T-helper 17 cell (primary cell): ENCODE data around the gene PDZRN3. TPM values are rescaled to one million over a fixed set of nuclear protein-coding genes. Genes with fewer than 3 reads are reported as not detected.
"Not testable (repeated sequence)": the region's sequence is repeated elsewhere in the genome, so short reads cannot be mapped to it uniquely, and the experiment has no call there.

Source experiments
- ATAC-seq: fragments of 150-1000 bp; cut with Tn5 transposase; 2 replicates; pipeline ENCODE4 v1.10.0; 2021; ENCODE audit warnings: mild to moderate bottlenecking, moderate library complexity
- DNase-seq, 3 donors: peaks; one replicate each; pipeline versions ENCODE4 v3.0.0 to v3.0.0-alpha.2; 2020 to 2021
- H3K9me3 ChIP-seq: one replicate; pipeline ENCODE4 v1.7.0; 2013; ENCODE audit warnings: low read length, mild to moderate bottlenecking; ENCODE audit not compliant: control insufficient read depth, poor library complexity, severe bottlenecking
- H3K27ac Mint-ChIP-seq: one replicate; pipeline ENCODE4 v1.8.0; 2022; ENCODE audit warnings: mild to moderate bottlenecking, moderate library complexity, mixed read lengths
- H3K27me3 Mint-ChIP-seq: one replicate; pipeline ENCODE4 v1.8.0; 2022; ENCODE audit warnings: mixed read lengths
- H3K36me3 Mint-ChIP-seq: one replicate; pipeline ENCODE4 v1.8.0; 2022; ENCODE audit warnings: low read depth, mixed read lengths
- H3K4me1 Mint-ChIP-seq: one replicate; pipeline ENCODE4 v1.8.0; 2022; ENCODE audit warnings: mild to moderate bottlenecking, mixed read lengths
- H3K4me3 Mint-ChIP-seq: one replicate; pipeline ENCODE4 v1.8.0; 2022; ENCODE audit warnings: mild to moderate bottlenecking, moderate library complexity, mixed read lengths
- total RNA-seq, 4 donors: library from RNA in 2 of 4; stranded (reverse) in 2 of 4; gene quantifications; one replicate each; pipeline ENCODE4 v1.2.3 and lab custom pipeline; 2022 to 2026

Gene PDZRN3
- total RNA-seq, 2 donors from 2014 or later = not detected

DNA sequence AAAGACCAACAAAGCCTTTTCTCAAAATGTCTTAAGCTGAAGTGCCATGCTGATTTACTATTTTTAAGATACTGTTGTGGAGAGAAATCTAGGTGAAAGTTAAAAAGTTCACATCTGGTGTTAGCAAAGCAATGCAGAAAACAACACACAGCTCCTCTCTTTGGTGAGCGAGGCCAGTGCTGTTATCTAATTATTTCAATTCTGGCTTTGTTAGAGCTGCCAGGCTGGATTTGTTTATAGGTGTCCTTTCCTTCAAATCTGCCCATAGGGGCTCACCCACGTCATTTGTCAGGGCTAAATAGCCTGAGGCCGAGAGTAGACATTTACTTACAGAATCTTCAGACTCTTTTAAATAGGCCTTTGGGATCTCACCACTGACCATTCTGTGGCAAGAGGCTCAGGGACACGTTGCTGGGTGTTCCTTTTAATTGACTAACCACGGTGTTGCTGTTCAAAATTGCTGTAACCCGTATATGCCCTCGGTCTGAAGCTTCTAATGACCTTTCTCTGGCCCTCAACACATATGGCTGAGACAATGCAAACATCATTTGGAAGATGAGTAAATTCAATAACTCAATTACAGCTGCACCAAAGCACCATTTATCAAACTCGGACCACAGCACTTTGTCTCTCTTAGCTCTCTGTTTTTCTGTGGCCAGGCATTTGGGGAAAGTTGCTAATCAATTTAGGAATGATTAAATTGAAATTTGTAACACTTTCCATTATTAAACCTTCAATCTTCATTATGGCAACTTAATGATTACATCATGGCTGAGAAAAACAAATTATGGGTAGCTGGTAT, 152.6 kb downstream of the PDZRN3 start:
- ATAC-seq (no peak), DNase-seq (no peak)
- Mint-ChIP-seq H3K27me3 (peaks cover 5% of the 10 kb centered on the region), H3K27ac (no peak overlapping the region), H3K4me3 (no peak overlapping the region), H3K4me1 (no peaks in the 10 kb centered on the region), H3K36me3 (no peaks in the 10 kb centered on the region)
- no peaks in the 10 kb centered on the region for H3K9me3 ChIP-seq

DNA sequence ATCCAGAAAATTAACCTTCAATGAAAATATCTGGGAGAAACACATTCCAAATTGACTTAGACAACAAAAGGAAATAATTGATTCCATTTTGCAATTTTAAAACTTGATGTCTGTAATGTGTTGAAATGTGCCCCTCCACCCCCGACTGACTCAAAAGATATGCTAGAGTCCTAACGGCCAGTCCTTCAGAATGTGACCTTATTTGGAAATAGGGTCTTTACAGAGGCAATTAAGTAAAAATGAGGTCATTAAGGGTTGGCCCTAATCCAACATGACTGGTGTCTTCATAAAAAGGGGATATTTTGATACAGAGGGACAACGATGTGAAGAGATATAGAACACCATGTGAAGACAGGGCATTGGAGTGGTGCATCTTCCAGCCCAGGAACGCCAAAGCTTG, 153.9 kb downstream of the PDZRN3 start:
- H3K27ac Mint-ChIP-seq = no peak overlapping the region
- H3K27me3 Mint-ChIP-seq = peaks cover 5% of the 10 kb centered on the region
- no peaks in the 10 kb centered on the region for H3K9me3 ChIP-seq
- DNase-seq (no peak), ATAC-seq (no peak)
- H3K4me1 Mint-ChIP-seq = no peaks in the 10 kb centered on the region
- H3K36me3 Mint-ChIP-seq = no peaks in the 10 kb centered on the region
- no peak overlapping the region for H3K4me3 Mint-ChIP-seq

DNA sequence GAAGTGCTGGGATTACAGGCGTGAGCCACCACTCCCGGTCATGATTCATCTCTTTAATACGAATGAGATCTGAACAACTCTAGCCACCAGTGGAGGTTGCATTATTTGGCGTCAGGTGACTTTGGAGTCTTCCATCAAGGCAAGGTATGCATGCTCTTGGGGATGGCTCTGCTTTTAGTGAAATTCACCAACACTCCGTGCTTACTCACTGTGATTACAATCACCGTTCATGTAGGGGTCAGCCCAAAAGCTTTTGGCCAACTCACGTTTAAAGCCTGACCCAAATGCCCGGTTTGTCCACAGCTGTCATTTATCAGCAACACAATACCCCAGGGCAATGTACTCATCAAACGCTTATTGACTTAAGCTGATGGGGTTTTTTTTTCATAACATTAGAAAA, 155.4 kb downstream of the PDZRN3 start:
- no peaks in the 10 kb centered on the region for H3K36me3 Mint-ChIP-seq
- DNase-seq (no peak), ATAC-seq (no peak)
- no peak overlapping the region for H3K4me3 Mint-ChIP-seq
- no peaks in the 10 kb centered on the region for H3K9me3 ChIP-seq
- peaks cover 14% of the 10 kb centered on the region for H3K27me3 Mint-ChIP-seq
- no peak overlapping the region for H3K27ac Mint-ChIP-seq
- H3K4me1 Mint-ChIP-seq = no peaks in the 10 kb centered on the region

DNA sequence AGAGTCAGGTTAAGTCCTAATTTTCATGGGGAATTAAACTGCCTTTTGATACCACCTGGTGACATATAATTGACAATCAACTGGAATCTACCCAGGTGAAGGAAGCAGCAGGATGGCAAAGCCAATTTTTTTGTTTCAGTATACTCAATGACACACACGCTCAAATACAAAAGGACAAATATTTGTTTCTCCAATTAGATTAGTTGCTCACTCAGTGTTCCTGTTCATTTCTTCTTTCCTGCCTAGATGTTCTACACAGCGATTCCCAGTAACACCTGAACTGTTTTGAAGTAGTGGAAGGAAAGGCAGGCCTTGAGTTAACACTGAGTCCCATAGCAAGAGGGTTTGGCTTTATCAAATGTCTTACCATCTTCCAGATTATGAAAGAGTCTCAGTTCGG, 157.5 kb downstream of the PDZRN3 start:
- H3K4me3 Mint-ChIP-seq = no peak overlapping the region
- H3K27me3 Mint-ChIP-seq = peaks cover 22% of the 10 kb centered on the region
- no peak overlapping the region for H3K27ac Mint-ChIP-seq
- no peaks in the 10 kb centered on the region for H3K9me3 ChIP-seq
- no peaks in the 10 kb centered on the region for H3K36me3 Mint-ChIP-seq
- ATAC-seq (no peak), DNase-seq (no peak)
- no peaks in the 10 kb centered on the region for H3K4me1 Mint-ChIP-seq

DNA sequence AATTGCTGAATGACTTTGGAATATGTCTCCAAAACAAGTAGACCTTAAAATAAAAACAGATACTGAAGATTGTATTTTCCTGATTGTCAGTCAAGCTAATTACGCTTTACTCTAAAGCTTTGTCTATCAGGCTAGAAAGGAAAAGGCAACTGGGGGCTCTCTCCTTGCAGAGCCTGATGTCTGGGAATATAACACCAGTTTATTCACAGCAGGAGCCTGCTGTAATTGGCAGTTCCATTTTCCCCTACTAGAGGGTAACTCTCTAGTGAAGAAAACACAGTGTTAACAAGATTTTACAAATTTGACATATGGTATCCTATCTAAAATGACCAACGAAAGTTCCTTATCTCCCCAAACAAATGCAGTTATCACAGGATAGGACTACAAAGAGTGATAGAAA, 158.8 kb downstream of the PDZRN3 start:
- no peak for DNase-seq
- peaks cover 21% of the 10 kb centered on the region for H3K27me3 Mint-ChIP-seq
- H3K27ac Mint-ChIP-seq = no peak overlapping the region
- no peaks in the 10 kb centered on the region for H3K9me3 ChIP-seq
- no peak for ATAC-seq
- no peaks in the 10 kb centered on the region for H3K4me1 Mint-ChIP-seq
- H3K4me3 Mint-ChIP-seq = no peak overlapping the region
- no peaks in the 10 kb centered on the region for H3K36me3 Mint-ChIP-seq

DNA sequence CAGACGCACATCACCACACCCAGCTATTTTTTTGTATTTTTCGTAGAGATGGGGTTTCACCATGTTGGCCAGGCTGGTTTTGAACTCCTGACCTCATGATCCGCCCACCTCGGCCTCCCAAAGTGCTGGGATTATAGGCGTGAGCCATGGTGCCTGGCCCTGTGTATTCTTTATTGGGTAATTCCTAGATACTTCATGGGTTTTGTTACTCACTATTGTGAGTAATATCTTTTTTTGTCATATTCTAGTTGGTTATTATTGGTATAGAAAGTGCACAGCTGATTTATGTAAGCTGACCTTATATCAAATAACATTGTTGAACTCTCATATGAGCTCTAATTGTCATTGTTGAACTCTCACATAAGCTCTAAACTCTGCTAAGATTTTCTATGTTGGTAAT, 160.6 kb downstream of the PDZRN3 start:
- H3K36me3 Mint-ChIP-seq, ATAC-seq, H3K4me1 Mint-ChIP-seq, H3K4me3 Mint-ChIP-seq, H3K9me3 ChIP-seq, DNase-seq, H3K27ac Mint-ChIP-seq: not testable (repeated sequence)
- peaks cover 21% of the 10 kb centered on the region for H3K27me3 Mint-ChIP-seq

DNA sequence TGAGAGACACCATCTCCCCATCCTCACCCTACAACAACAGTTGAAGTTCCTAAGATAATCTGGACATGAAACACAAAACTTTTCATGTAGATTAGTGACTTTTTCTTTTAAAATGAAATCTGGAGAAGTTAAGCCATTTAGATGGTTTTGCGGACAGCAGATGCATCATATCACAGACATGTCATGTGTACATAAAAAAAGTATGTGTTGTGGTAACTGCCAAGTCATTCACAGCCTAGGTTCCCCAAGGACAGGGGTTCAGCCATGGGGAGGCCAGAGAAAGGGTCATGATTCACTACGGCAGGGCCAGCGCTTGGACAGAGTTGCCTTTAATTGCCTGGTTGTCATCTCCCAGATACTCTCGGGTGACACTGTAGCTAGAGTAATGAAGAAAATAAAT, 163.2 kb downstream of the PDZRN3 start:
- ATAC-seq = no peak
- no peaks in the 10 kb centered on the region for H3K4me1 Mint-ChIP-seq
- H3K4me3 Mint-ChIP-seq = no peak overlapping the region
- H3K27ac Mint-ChIP-seq = no peak overlapping the region
- no peaks in the 10 kb centered on the region for H3K9me3 ChIP-seq
- peaks cover 21% of the 10 kb centered on the region for H3K27me3 Mint-ChIP-seq
- H3K36me3 Mint-ChIP-seq = no peaks in the 10 kb centered on the region
- DNase-seq = no peak

DNA sequence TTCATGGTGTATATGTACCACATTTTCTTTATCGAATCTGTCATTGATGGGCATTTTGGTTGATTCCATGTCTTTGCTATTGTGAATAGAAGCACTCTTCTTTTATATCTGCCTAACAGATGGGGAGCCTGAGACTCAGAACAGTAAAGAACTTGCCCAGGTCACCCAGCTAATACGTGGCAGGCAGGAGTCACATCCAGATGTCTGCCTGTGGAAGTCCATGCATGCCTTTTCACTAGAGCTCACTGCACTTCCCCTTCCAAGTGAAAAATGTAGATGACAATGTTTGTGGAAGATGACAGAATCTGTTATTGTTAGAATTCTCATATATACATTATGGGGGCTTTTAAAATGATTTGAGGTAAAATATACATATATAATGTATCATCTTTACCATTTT, 165.0 kb downstream of the PDZRN3 start:
- Mint-ChIP-seq H3K27ac (no peak overlapping the region), H3K4me3 (no peak overlapping the region), H3K36me3 (no peaks in the 10 kb centered on the region), H3K27me3 (peaks cover 13% of the 10 kb centered on the region), H3K4me1 (no peaks in the 10 kb centered on the region)
- DNase-seq (no peak), ATAC-seq (no peak)
- no peaks in the 10 kb centered on the region for H3K9me3 ChIP-seq

DNA sequence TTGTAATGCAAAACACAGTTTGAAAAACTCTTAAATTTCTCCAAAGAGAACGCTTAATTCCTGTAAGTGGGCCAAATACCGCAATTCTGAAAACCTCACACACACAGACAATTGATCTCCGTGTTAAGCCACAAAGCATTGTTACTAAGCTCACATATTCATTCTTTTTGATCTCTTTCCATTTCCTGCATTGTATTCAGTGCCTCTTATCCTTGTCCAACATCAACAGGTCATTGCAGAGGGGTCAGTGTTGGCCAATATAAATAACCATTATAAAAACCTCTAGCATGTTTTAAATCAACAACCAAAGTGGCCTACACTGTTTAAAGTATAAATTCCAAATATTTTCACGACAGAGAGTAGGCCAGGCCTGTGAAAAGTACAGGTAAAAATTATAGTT, 171.1 kb downstream of the PDZRN3 start:
- DNase-seq = no peak
- no peak for ATAC-seq
- no peak overlapping the region for H3K4me3 Mint-ChIP-seq
- H3K27ac Mint-ChIP-seq = no peak overlapping the region
- no peaks in the 10 kb centered on the region for H3K9me3 ChIP-seq
- no peaks in the 10 kb centered on the region for H3K4me1 Mint-ChIP-seq
- no peaks in the 10 kb centered on the region for H3K36me3 Mint-ChIP-seq
- peaks cover 6% of the 10 kb centered on the region for H3K27me3 Mint-ChIP-seq

DNA sequence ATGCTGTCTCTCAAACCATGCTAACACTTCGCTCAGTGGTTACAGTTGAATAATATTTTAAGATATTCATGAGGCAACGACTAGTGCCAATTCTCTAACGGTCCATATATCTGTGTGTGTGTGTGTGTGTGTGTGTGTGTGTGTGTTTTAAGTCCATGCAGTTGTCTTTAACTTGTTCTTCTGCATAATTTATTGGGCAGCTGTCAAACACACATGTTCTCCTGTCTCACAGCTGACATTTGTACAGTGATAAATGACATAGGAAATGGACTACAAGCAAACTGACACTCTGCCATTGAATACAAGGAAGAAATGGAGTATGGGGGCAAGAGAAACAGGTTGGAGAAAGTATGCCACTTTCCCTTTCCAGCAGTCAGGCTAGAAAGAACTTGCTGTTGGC, 172.0 kb downstream of the PDZRN3 start:
- Mint-ChIP-seq H3K4me1 (no peaks in the 10 kb centered on the region), H3K27ac (no peak overlapping the region), H3K4me3 (no peak overlapping the region), H3K27me3 (peaks cover 6% of the 10 kb centered on the region), H3K36me3 (no peaks in the 10 kb centered on the region)
- no peak for DNase-seq
- ATAC-seq = no peak
- no peaks in the 10 kb centered on the region for H3K9me3 ChIP-seq

DNA sequence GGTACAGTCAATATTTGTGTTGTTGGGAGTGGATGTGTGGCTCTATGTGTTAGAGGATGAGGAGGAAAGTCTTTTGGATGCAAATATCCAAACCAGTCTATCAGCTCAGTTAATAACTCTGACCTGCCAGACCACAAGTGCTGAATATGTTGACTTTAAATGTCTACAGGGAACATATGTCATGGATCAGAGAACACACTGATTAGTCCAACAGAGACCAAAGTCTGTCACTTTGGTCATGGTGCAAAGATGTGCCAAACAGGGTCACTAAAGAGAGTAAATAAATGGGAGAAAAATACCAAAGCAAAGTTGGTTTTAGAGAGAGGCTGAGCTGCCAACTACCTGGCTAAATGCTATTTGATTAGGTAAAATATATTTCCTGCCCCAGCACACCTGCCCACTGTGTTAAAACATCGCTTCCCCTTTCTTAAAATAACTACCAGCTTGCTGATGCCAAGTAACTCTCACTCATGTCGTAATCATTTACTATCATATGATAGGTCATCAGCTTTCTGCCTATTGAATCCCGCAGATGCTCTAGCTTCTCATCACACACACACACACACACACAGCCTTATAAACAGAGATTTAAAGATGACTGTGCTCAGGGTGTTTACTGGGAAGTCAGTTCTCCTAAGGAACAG, 173.3 kb downstream of the PDZRN3 start:
- no peaks in the 10 kb centered on the region for H3K4me1 Mint-ChIP-seq
- H3K36me3 Mint-ChIP-seq = no peaks in the 10 kb centered on the region
- no peak overlapping the region for H3K4me3 Mint-ChIP-seq
- peaks cover 6% of the 10 kb centered on the region for H3K27me3 Mint-ChIP-seq
- ATAC-seq (no peak), DNase-seq (no peak)
- no peak overlapping the region for H3K27ac Mint-ChIP-seq
- H3K9me3 ChIP-seq = no peaks in the 10 kb centered on the region

DNA sequence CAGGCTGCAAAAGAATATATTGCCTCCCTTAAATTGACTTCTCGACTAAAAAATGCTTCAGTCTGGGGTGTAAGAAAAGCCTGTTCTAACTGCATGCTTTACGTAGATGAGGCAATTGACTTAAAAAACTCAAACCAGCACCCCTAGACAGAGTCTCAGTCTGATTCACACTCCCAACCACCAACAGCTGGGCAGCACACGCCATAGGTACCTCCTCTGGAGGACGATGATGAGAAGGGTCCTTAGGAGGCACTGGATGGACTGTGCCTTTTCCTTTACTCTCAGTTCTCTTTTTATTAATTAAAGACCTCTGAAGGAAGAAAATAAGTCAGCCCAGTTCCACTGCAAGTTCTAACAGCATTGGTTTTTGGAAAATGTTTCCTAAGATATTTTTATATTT, 175.0 kb downstream of the PDZRN3 start:
- peaks cover 6% of the 10 kb centered on the region for H3K27me3 Mint-ChIP-seq
- no peak overlapping the region for H3K27ac Mint-ChIP-seq
- no peak for ATAC-seq

DNA sequence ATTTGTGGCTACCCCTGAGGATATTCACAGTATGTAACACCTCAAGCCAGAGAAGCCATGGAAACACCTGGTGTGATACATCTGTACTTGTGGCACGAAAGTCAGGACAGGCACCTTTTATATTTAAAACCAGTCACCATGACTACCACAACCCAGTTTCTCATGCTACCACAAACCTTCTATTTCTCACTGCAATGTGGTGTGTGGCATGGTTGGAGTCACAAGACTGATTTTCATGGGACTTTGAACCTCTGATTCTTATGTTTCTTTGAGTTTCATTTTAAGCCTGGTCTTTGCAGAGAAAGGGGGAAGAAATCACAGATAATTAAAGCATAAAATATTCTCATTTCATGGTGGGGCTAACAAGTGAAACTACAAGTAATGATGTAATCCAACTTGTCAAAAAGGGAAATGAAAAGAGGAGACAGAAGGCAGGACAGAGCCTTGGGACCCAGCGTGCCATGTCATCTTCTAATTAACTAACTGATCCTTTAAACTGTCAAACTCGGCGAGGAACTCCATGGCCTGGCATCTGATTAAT, 175.9 kb downstream of the PDZRN3 start:
- Mint-ChIP-seq H3K27me3 (peaks cover 6% of the 10 kb centered on the region), H3K4me3 (no peak overlapping the region), H3K4me1 (no peaks in the 10 kb centered on the region), H3K27ac (no peak overlapping the region), H3K36me3 (no peaks in the 10 kb centered on the region)
- DNase-seq (no peak), ATAC-seq (no peak)
- H3K9me3 ChIP-seq = no peaks in the 10 kb centered on the region

More for the DNA sequence above, 175.0 kb downstream of the PDZRN3 start:
- H3K36me3 Mint-ChIP-seq = no peaks in the 10 kb centered on the region
- DNase-seq = no peak
- H3K9me3 ChIP-seq = no peaks in the 10 kb centered on the region
- no peak overlapping the region for H3K4me3 Mint-ChIP-seq
- H3K4me1 Mint-ChIP-seq = no peaks in the 10 kb centered on the region

DNA sequence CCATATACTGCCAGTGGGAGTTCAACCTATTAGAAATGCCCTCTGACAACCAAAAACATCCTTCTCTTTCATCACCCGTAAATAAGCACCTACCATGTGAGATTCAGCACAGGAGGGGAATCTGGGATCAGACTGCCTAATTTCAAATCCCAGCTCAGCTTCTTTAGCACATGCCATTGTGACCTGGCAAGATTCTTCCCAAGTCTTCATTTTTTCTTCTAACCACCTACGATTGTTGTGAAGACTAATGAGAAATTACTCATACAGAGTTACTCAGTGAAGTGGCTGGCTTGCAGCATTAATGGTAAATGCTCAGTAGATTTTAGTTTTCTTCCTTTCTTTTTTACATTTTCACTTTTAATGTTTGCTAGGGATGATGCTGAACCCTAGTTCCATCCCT, 176.7 kb downstream of the PDZRN3 start:
- no peak overlapping the region for H3K4me3 Mint-ChIP-seq
- ATAC-seq (no peak), DNase-seq (no peak)
- no peaks in the 10 kb centered on the region for H3K9me3 ChIP-seq
- no peak overlapping the region for H3K27ac Mint-ChIP-seq
- H3K27me3 Mint-ChIP-seq = peaks cover 6% of the 10 kb centered on the region
- H3K36me3 Mint-ChIP-seq = no peaks in the 10 kb centered on the region
- H3K4me1 Mint-ChIP-seq = no peaks in the 10 kb centered on the region
